ENCODE measurements around the gene NIBAN1. TPM values are rescaled to one million over a fixed set of nuclear protein-coding genes. Genes with fewer than 3 reads are reported as not detected.

The NIBAN1 gene
- total and polyA plus RNA-seq, 4 donors, result 7.5 to 38.5 (median 27.3) TPM

DNA sequence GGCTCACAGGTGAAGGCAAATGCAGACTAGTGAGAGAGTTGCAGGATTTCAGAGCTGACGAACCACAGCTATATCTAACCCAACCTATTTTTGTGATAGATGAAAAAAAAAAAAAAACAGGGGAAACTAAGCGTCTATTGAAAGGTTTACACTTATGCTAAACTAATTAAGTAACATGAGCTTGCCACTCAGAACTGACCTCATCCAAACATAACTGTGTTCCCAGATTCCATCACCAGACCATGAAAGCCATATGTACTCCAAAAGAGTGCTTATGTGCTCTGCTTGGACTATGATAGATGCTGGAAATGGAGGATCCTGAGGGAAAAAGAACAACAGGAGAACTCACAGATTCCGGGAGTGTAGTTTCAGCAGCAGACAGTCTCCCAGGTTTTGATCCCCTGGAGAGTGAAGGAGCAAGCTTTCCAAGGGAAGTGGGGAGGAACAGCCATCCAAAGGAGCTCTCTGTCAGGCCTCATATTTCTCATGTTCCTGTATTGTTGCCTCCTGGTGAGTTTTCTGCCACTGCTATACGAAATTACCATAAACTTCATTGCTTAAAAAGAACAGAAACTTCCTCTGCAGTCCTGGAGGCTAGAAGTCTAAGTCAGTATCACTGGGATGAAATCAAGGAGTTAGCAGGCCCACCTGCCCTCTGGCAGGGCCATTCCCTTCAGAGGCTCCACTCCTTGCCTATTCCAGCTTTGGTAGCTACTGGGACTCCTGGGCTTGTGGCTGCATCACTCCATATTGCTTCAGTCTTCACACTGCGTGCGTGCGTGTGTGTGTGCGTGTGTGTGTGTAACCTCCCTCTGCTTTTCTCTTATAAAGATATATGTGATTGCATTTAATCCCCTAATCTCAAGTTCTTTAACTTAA lies 38.1 kb downstream of the NIBAN1 start:
- no peaks in the 10 kb centered on the region for H3K27me3 ChIP-seq (ENCODE audit: control insufficient read depth in 3 of 3, insufficient read depth in 3 of 3, low read length in 2 of 3)
- no peak overlapping the region for H3K9ac ChIP-seq (ENCODE audit: insufficient read depth in 1 of 2, low read length in 2 of 2)
- ATAC-seq (ENCODE audit: insufficient read depth, low FRiP score), result no peak
- H3K9me3 ChIP-seq (ENCODE audit: control insufficient read depth in 4 of 4, insufficient read depth in 3 of 4, low read length in 3 of 4), result no peaks in the 10 kb centered on the region
- WGBS, 2 donors, result 88 to 94% methylated on average over 8 of the region's 8 CpGs
- TF ChIP-seq CTCF (IDR thresholded peaks at IDR 0.05; ENCODE audit: control extremely low read depth, extremely low read depth), result no peak
- H3K4me3 ChIP-seq, result no peak overlapping the region
- no peak overlapping the region for H3K27ac ChIP-seq (ENCODE audit: low read depth in 1 of 2, low read length in 1 of 2)
- no peaks in the 10 kb centered on the region for H3K36me3 ChIP-seq (ENCODE audit: control insufficient read depth in 4 of 4, insufficient read depth in 4 of 4, low read length in 4 of 4)
- H3K4me1 ChIP-seq (ENCODE audit: control insufficient read depth in 5 of 5, insufficient read depth in 5 of 5, low read length in 5 of 5), result peaks cover 0 to 33% (median 0%) of the 10 kb centered on the region in 5 donors
- no peak for DNase-seq

GRCh38 chr1:184933944-184934343 lies 40.4 kb downstream of the NIBAN1 start:
- no peak overlapping the region for H3K4me3 ChIP-seq
- ATAC-seq (ENCODE audit: insufficient read depth, low FRiP score) (no peak), DNase-seq (no peak)
- no peaks in the 10 kb centered on the region for H3K36me3 ChIP-seq (ENCODE audit: control insufficient read depth in 4 of 4, insufficient read depth in 4 of 4, low read length in 4 of 4)
- no peak overlapping the region for H3K9ac ChIP-seq (ENCODE audit: insufficient read depth in 1 of 2, low read length in 2 of 2)
- no peaks in the 10 kb centered on the region for H3K27me3 ChIP-seq (ENCODE audit: control insufficient read depth in 3 of 3, insufficient read depth in 3 of 3, low read length in 2 of 3)
- H3K27ac ChIP-seq (ENCODE audit: low read depth in 1 of 2, low read length in 1 of 2), result no peak overlapping the region
- TF ChIP-seq CTCF (IDR thresholded peaks at IDR 0.05; ENCODE audit: control extremely low read depth, extremely low read depth), result no peak
- H3K4me1 ChIP-seq (ENCODE audit: control insufficient read depth in 5 of 5, insufficient read depth in 5 of 5, low read length in 5 of 5), result peaks cover 0 to 28% (median 0%) of the 10 kb centered on the region in 5 donors
- no peaks in the 10 kb centered on the region for H3K9me3 ChIP-seq (ENCODE audit: control insufficient read depth in 4 of 4, insufficient read depth in 3 of 4, low read length in 3 of 4)
- 96 to 100% methylated on average over 2 of the region's 2 CpGs for WGBS, 2 donors

DNA sequence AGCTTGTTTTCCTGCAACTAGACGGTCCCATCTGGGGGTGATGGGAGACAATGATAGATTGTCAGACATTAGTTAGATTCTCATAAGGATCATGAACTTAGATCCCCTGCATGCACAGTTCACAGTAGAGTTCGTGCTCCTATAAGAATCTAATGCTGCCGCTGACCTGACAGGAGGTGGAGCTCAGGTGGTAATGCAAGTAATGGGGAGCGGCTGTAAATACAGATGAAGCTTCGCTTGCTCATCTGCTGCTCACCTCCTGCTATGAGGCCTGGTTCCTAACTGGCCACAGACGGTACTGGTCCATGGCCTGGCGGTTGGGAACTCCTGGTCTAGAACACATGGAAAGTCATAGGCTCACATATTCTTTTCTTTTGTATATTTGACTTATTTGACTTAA lies 42.0 kb downstream of the NIBAN1 start:
- no peaks in the 10 kb centered on the region for H3K9me3 ChIP-seq (ENCODE audit: control insufficient read depth in 4 of 4, insufficient read depth in 3 of 4, low read length in 3 of 4)
- DNase-seq, result no peak
- H3K27ac ChIP-seq (ENCODE audit: low read depth in 1 of 2, low read length in 1 of 2), result no peak overlapping the region
- peaks cover 0 to 23% (median 0%) of the 10 kb centered on the region in 5 donors for H3K4me1 ChIP-seq (ENCODE audit: control insufficient read depth in 5 of 5, insufficient read depth in 5 of 5, low read length in 5 of 5)
- ATAC-seq (ENCODE audit: insufficient read depth, low FRiP score), result no peak
- H3K9ac ChIP-seq (ENCODE audit: insufficient read depth in 1 of 2, low read length in 2 of 2), result no peak overlapping the region
- no peaks in the 10 kb centered on the region for H3K36me3 ChIP-seq (ENCODE audit: control insufficient read depth in 4 of 4, insufficient read depth in 4 of 4, low read length in 4 of 4)
- WGBS, 2 donors, result 95 to 97% methylated on average over 7 of the region's 7 CpGs
- TF ChIP-seq CTCF (IDR thresholded peaks at IDR 0.05; ENCODE audit: control extremely low read depth, extremely low read depth), result no peak
- H3K4me3 ChIP-seq, result no peak overlapping the region
- H3K27me3 ChIP-seq (ENCODE audit: control insufficient read depth in 3 of 3, insufficient read depth in 3 of 3, low read length in 2 of 3), result no peaks in the 10 kb centered on the region

All from lung (tissue), 12 donors.